Liver (tissue), 9 donors: ENCODE results near the gene PALMD. TPM values are rescaled to one million over a fixed set of nuclear protein-coding genes. Genes with fewer than 3 reads are reported as not detected.

Source experiments
- DNase-seq: peaks from one replicate; pipeline ENCODE4 v3.0.0-alpha.2; 2017; ENCODE audit warnings: low spot score
- H3K27ac ChIP-seq, 2 donors: one replicate each; pipeline ENCODE4 v1.7.0; 2013; ENCODE audit warnings: inconsistent platforms in 2 of 2, low read length in 2 of 2, control low read depth in 1 of 2, low read depth in 1 of 2, mild to moderate bottlenecking in 1 of 2
- H3K27me3 ChIP-seq, 4 donors: one replicate each; pipeline versions ENCODE4 v1.6.1 to v1.7.0; 2013; ENCODE audit warnings: low read length in 3 of 4, inconsistent platforms in 1 of 4, mild to moderate bottlenecking in 1 of 4, moderate library complexity in 1 of 4; ENCODE audit not compliant: control insufficient read depth in 4 of 4, insufficient read depth in 4 of 4
- H3K36me3 ChIP-seq, 4 donors: one replicate each; pipeline versions ENCODE4 v1.6.1 to v1.7.0; 2013; ENCODE audit warnings: low read length in 3 of 4, mild to moderate bottlenecking in 3 of 4, low read depth in 1 of 4, moderate library complexity in 1 of 4; ENCODE audit not compliant: control insufficient read depth in 4 of 4, insufficient read depth in 3 of 4
- H3K4me1 ChIP-seq, 4 donors: one replicate each; pipeline versions ENCODE4 v1.6.1 to v1.7.0; 2013; ENCODE audit warnings: low read length in 3 of 4, mild to moderate bottlenecking in 3 of 4, moderate library complexity in 1 of 4; ENCODE audit not compliant: control insufficient read depth in 4 of 4, insufficient read depth in 4 of 4
- H3K4me3 ChIP-seq, 3 donors: one replicate each; pipeline versions ENCODE4 v1.6.1 to v1.7.0; 2013; ENCODE audit warnings: low read length in 3 of 3, control low read depth in 1 of 3, low read depth in 1 of 3, mild to moderate bottlenecking in 1 of 3
- H3K9ac ChIP-seq, 2 donors: one replicate each; pipeline ENCODE4 v1.7.0; 2013; ENCODE audit warnings: low read length in 2 of 2, mild to moderate bottlenecking in 2 of 2, moderate library complexity in 2 of 2, control low read depth in 1 of 2, low read depth in 1 of 2
- H3K9me3 ChIP-seq, 4 donors: one replicate each; pipeline versions ENCODE4 v1.6.1 to v1.7.0; 2013; ENCODE audit warnings: low read length in 3 of 4; ENCODE audit not compliant: control insufficient read depth in 4 of 4
- ATF3 ChIP-seq: IDR thresholded peaks from 2 replicates; pipeline ENCODE4 v1.6.1; 2016; ENCODE audit warnings: antibody characterized with exemption
- EGR1 ChIP-seq, 2 donors: IDR thresholded peaks; 2 replicates each; pipeline ENCODE4 v1.6.1; 2016 to 2018; ENCODE audit warnings: antibody characterized with exemption in 2 of 2, low read depth in 2 of 2
- FOXA1 ChIP-seq: IDR thresholded peaks from 2 replicates; pipeline ENCODE4 v1.6.1; 2016; ENCODE audit warnings: antibody characterized with exemption
- GABPA ChIP-seq, 2 donors: IDR thresholded peaks in 1 of 2; conservative IDR thresholded peaks in 1 of 2; 2 replicates each; pipeline ENCODE4 v1.6.1; 2016; ENCODE audit warnings: antibody characterized with exemption in 2 of 2, mild to moderate bottlenecking in 1 of 2, moderate library complexity in 1 of 2
- HNF4A ChIP-seq, 2 donors: conservative IDR thresholded peaks; 2 replicates each; pipeline ENCODE4 v1.6.1; 2016; ENCODE audit warnings: antibody characterized with exemption in 2 of 2, mild to moderate bottlenecking in 2 of 2
- HNF4G ChIP-seq: IDR thresholded peaks from 2 replicates; pipeline ENCODE4 v1.6.1; 2016; ENCODE audit warnings: antibody characterized with exemption
- MAX ChIP-seq: IDR thresholded peaks from 2 replicates; pipeline ENCODE4 v1.6.1; 2016; ENCODE audit warnings: antibody characterized with exemption
- NR2F2 ChIP-seq: IDR thresholded peaks from 2 replicates; pipeline ENCODE4 v1.6.1; 2016; ENCODE audit warnings: antibody characterized with exemption
- RAD21 ChIP-seq, 2 donors: IDR thresholded peaks; 2 replicates each; pipeline ENCODE4 v1.6.1; 2016; ENCODE audit warnings: antibody characterized with exemption in 2 of 2, mild to moderate bottlenecking in 2 of 2
- REST ChIP-seq: IDR thresholded peaks from 2 replicates; pipeline ENCODE4 v1.6.1; 2016; ENCODE audit warnings: antibody characterized with exemption, mild to moderate bottlenecking
- RXRA ChIP-seq, 2 donors: IDR thresholded peaks; 2 replicates each; pipeline ENCODE4 v1.6.1; 2017 to 2018; ENCODE audit warnings: antibody characterized with exemption in 2 of 2, mild to moderate bottlenecking in 1 of 2
- SP1 ChIP-seq: IDR thresholded peaks from 2 replicates; pipeline ENCODE4 v1.6.1; 2018; ENCODE audit warnings: antibody characterized with exemption, mild to moderate bottlenecking
- TAF1 ChIP-seq: conservative IDR thresholded peaks from 2 replicates; pipeline ENCODE4 v1.6.1; 2016; ENCODE audit warnings: antibody characterized with exemption, mild to moderate bottlenecking
- WGBS: extraction: QIAGEN DNeasy Blood & Tissue Kit; methylation state at CpG from one replicate; pipeline ENCODE4 v1.1.7; 2013; 5-methylcytosine and 5-hydroxymethylcytosine counted together
- polyA plus RNA-seq, 2 donors: library from polyadenylated mRNA; stranded (reverse) in 1 of 2; unstranded in 1 of 2; fragments of 200-250 nt in 1 of 2; fragments of >200 nt in 1 of 2; fragmentation: Nextera tagmentation in 1 of 2; extraction: Ambion mirVana in 1 of 2; gene quantifications; one replicate each; pipeline versions ENCODE4 v1.2.1 to v1.2.3, GENCODE V29; 2013 to 2015
- total RNA-seq, 2 donors: library from RNA; depleted of rRNA; stranded (reverse); fragments of >200 nt; gene quantifications; one replicate each; pipeline ENCODE4 v1.2.3, GENCODE V29; 2014
- TF ChIP-seq, protein P1 (sequence below): IDR thresholded peaks from 2 replicates; pipeline ENCODE4 v1.6.1; 2016; ENCODE audit warnings: antibody characterized with exemption
- TF ChIP-seq, protein P2 (sequence below): fragments of 150-350 bp; IDR thresholded peaks from 2 replicates; pipeline ENCODE4 v1.5.1; 2017; ENCODE audit warnings: improper control_type of control experiment, low read depth, low read length; ENCODE audit not compliant: missing input control
- donor health status: healthy.
- donor health status: healthy.
- donor health status: healthy.
- donor health status: healthy.
- donor health status: healthy.

PALMD gene
- total and polyA plus RNA-seq, 4 donors: 9.7 to 24.0 (median 19.5) TPM

DNA sequence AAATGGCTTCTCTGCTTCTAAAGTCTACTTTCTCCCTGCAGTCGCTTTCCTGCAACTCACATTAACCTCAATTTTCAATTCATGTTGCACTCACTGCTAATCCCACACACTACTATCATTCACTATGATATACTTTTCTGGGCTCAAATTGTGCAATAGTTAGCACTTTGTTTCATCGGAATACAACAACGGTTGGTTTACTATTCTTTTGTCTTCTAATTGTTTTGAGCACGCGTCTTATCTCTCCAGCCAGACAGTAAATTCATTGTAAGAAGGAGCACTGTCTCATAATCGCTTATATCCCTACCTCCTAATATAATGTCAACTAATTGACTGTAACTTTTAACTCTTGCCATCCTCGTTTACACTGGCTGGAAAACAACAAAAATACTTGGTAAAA, 3.9 kb upstream of the PALMD start:
- Histone ChIP-seq H3K4me1 (peaks cover 0 to 21% (median 9%) of the 10 kb centered on the region in 4 donors), H3K27me3 (no peaks in the 10 kb centered on the region), H3K4me3 (no peak overlapping the region)

GRCh38 chr1:99643021-99643779, 2.7 kb upstream of the PALMD start:
- H3K9me3 ChIP-seq: no peaks in the 10 kb centered on the region
- H3K4me1 ChIP-seq: peaks cover 0 to 25% (median 10%) of the 10 kb centered on the region in 4 donors
- DNase-seq: no peak
- H3K27me3 ChIP-seq: no peaks in the 10 kb centered on the region
- H3K36me3 ChIP-seq: no peaks in the 10 kb centered on the region
- H3K4me3 ChIP-seq: no peak overlapping the region
- 93% methylated on average over 1 of the region's 1 CpG for WGBS
- H3K27ac ChIP-seq: no peak overlapping the region
- H3K9ac ChIP-seq: no peak overlapping the region
- TF ChIP-seq HNF4G: no peak
- no peak for TF ChIP-seq RAD21 (IDR thresholded peaks at IDR 0.05)
- TF ChIP-seq TAF1: no peak
- TF ChIP-seq, protein P1, sequence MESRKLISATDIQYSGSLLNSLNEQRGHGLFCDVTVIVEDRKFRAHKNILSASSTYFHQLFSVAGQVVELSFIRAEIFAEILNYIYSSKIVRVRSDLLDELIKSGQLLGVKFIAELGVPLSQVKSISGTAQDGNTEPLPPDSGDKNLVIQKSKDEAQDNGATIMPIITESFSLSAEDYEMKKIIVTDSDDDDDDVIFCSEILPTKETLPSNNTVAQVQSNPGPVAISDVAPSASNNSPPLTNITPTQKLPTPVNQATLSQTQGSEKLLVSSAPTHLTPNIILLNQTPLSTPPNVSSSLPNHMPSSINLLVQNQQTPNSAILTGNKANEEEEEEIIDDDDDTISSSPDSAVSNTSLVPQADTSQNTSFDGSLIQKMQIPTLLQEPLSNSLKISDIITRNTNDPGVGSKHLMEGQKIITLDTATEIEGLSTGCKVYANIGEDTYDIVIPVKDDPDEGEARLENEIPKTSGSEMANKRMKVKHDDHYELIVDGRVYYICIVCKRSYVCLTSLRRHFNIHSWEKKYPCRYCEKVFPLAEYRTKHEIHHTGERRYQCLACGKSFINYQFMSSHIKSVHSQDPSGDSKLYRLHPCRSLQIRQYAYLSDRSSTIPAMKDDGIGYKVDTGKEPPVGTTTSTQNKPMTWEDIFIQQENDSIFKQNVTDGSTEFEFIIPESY: no peak
- no peak for TF ChIP-seq REST

More for the DNA sequence above, 3.9 kb upstream of the PALMD start:
- Histone ChIP-seq H3K27ac (no peak overlapping the region), H3K9ac (no peak overlapping the region), H3K36me3 (no peaks in the 10 kb centered on the region), H3K9me3 (no peaks in the 10 kb centered on the region)
- no peak for DNase-seq
- WGBS: 85% methylated on average over 7 of the region's 7 CpGs
- TF ChIP-seq ATF3 (no peak), HNF4A (conservative IDR thresholded peaks at IDR 0.05) (no peak), EGR1 (IDR thresholded peaks at IDR 0.05; ENCODE audit: low read depth in 2 of 2) (no peak), HNF4G (no peak), SP1 (no peak), NR2F2 (no peak), MAX (no peak), GABPA (IDR thresholded peaks at IDR 0.05 in 1 of 2, conservative IDR thresholded peaks at IDR 0.05 in 1 of 2) (no peak), FOXA1 (no peak), REST (no peak), RXRA (IDR thresholded peaks at IDR 0.05) (no peak), TAF1 (no peak)
- TF ChIP-seq, protein P2, sequence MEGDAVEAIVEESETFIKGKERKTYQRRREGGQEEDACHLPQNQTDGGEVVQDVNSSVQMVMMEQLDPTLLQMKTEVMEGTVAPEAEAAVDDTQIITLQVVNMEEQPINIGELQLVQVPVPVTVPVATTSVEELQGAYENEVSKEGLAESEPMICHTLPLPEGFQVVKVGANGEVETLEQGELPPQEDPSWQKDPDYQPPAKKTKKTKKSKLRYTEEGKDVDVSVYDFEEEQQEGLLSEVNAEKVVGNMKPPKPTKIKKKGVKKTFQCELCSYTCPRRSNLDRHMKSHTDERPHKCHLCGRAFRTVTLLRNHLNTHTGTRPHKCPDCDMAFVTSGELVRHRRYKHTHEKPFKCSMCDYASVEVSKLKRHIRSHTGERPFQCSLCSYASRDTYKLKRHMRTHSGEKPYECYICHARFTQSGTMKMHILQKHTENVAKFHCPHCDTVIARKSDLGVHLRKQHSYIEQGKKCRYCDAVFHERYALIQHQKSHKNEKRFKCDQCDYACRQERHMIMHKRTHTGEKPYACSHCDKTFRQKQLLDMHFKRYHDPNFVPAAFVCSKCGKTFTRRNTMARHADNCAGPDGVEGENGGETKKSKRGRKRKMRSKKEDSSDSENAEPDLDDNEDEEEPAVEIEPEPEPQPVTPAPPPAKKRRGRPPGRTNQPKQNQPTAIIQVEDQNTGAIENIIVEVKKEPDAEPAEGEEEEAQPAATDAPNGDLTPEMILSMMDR: no peak
